GM15510 (cell line): Measurements from ENCODE around the gene OR56B4.
"Not testable (repeated sequence)": the region's sequence is repeated elsewhere in the genome, so short reads cannot be mapped to it uniquely, and the experiment has no call there.

Experiments
- POLR2A ChIP-seq: IDR thresholded peaks from 3 replicates; pipeline ENCODE4 v1.6.1; 2011; ENCODE audit warnings: borderline replicate concordance; ENCODE audit not compliant: insufficient read length; ENCODE audit errors: extremely low read depth

OR56B4 gene, protein sequence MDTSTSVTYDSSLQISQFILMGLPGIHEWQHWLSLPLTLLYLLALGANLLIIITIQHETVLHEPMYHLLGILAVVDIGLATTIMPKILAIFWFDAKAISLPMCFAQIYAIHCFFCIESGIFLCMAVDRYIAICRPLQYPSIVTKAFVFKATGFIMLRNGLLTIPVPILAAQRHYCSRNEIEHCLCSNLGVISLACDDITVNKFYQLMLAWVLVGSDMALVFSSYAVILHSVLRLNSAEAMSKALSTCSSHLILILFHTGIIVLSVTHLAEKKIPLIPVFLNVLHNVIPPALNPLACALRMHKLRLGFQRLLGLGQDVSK

DNA sequence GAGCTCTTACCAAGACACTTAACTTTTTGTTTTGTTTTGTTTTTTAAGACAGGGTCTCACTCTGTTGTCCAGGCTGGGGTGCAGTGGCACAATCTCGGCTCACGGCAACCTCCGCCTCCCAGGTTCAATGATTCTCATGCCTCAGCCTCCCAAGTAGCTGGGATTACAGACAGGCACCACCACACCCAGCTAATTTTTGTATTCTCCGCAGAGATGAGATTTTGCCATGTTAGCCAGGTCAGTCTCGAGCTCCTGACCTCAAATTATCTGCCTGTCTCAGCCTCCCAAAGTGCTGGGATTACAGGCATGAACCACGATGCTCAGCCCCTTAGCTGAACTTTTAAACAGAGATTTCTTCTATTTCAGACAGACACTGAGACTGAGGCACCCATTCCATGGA is at the start of gene OR56B4:
TSS of gene OR56B4 (plus strand) at position 301 of the 400 bp plus-strand sequence. CDS start at position 396, 95 bp downstream.
- TF ChIP-seq POLR2A, result not testable (repeated sequence)

DNA sequence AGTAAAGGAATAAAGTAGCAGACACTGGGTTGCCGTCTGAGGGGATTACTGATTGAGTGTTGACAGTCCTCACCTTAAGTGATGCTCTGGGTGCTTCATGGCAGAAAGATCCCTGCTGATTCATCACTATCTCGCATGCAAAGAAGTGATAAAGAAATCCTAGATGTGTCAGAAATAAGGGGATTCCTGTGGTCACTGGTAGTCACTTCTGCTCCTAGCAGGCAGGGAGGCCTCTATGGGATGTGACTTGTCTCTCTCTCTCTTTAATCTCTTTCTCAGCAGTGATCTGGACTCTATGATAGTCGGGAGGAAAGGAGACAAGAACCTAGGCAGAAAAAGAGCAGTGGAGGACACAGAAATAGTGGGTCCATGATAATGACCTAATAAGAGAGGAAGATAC is 46.0 kb upstream of the OR56B4 start:
- TF ChIP-seq POLR2A, result no peak

DNA sequence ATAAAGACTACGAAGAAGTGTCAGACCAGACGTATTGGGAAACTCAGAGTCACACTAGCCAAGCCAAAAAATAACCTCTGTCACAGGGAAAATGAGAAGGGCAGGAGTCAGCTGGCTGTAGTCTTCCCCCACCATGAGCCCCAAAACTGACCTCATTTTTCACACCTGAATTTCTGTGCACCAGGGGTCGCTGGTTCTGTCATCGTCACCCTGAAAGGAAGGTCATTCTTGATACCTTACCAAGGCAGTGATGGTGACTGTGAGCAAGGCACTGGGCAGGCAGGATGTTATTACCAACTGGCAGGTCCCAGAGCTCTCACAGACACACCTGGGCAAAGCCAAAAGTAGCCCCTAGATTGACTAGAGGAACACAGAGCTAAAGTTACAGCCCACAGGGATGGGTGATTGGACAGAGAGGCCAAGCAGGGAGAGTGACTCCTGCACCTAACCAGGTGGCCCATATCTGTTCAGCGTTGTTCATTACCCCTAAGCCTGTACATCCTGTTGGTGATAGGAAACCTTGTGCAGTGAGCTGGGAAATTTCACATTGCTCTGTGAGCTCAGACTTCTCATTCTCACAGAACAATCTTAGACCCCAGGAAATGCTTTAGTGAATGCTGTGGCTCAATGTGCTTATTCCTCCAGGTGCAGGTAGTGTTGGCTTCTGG is 44.7 kb upstream of the OR56B4 start:
- TF ChIP-seq POLR2A, result no peak

DNA sequence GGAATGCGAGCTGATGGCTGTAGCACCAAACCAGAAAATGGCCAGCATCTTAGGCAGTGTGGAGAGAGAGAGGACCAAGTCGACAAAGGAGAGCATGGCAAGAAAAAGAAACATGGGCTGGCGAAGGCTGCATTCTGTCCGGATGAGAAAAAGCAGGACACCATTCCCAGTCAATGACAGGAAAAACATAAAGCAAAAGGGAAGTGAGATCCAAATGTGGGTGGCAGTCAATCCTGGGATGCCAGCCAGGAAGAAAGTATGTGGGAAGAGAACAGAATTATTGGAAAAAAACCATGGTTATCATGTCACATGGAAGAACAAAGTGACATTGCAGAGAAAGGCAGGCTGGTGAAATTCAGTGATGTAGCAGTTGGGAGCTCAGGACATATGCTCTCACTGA is 40.0 kb upstream of the OR56B4 start:
- no peak for TF ChIP-seq POLR2A

DNA sequence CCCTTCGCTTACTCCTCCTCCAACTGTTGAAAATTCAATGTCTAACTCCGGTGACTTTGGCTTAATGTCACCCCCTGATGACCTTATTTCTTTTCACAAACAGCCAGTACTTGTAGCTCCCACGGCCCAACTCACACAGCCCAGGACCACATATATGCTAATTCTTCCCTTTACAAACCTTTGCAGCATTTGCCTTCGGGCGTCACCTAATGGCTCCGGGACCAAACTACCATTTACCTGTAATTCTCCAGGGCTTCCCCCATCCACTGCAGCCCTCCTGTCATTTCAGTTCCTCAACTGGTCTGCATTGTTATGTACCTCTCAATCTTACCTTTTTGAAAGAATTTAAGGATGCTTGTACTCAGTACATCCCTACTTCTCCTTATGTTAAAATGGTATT is 29.8 kb upstream of the OR56B4 start:
- no peak for TF ChIP-seq POLR2A

DNA sequence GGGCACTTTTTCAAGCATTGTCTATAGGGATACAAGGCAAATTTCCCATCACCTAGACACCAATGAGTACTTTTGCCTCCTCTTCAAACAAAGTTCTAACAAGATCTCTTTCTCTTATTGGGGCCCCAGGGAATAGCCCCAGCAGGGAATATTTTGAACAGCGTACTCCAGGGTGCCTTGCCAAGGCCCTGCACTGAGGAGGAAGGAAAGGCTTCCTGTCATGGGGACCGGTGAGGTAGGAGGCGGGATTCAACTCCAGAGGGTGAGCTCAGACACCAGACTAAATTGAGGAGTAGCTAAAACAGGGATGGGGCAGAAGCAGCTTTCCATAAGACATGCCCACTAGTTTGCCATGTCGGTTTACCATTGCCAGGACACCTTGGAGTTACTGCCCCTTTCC is 28.0 kb upstream of the OR56B4 start:
- no peak for TF ChIP-seq POLR2A

DNA sequence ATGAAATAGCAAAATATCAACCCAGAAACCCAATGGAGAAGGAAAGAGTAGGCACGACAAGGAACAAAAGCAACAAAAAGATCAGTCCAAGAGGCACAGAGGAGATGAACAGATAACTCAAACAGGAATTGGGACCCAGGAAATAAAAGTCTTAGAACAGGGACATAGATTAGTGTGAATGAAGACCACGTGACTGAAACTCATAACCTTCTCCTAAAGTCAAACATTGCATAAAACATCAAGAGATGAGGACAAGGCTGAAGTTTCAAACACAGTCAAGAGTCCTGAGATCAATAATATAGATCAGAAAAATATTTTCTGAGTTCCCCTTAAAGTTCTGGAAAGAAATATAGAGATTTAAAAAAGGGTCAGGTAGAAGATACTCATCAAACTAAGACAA is 24.4 kb upstream of the OR56B4 start:
- TF ChIP-seq POLR2A, result no peak

DNA sequence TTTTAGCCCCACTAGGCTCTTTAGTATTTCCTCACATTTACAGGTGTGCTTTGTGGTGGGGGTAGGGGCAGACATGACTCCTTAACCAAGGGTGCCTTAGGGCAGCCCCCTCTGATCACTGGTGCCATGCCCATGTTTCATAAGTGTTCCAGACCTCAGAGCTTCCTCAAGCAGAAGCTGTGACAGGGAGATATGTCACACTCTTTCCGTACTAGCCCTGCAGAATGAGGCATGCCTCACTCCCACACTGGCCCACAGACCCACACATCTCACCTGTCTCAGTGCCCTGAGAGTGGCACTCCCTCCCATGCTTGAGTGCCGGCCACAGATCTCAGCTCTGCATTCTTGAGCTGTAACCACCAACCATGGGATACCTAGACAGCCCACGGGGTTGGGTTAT is 22.9 kb upstream of the OR56B4 start:
- no peak for TF ChIP-seq POLR2A

DNA sequence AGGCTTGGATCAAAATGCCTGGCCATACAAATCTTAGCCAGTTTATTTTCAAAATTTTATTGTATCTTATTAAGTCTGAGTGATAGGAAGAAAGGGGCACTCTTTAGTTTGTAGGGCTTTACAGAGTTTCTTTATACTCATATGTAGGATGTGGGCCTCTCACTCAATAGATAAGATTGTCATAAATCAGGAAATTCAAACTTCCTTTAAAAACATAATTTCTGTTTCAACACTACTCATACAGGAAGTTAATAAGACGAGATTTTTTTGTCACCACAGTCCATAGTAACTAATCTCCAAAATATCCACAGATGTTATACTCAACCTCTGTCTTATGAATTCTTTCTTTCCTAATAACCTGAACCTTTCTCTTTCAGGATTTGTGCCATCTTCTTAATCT is 13.3 kb upstream of the OR56B4 start:
- no peak for TF ChIP-seq POLR2A

DNA sequence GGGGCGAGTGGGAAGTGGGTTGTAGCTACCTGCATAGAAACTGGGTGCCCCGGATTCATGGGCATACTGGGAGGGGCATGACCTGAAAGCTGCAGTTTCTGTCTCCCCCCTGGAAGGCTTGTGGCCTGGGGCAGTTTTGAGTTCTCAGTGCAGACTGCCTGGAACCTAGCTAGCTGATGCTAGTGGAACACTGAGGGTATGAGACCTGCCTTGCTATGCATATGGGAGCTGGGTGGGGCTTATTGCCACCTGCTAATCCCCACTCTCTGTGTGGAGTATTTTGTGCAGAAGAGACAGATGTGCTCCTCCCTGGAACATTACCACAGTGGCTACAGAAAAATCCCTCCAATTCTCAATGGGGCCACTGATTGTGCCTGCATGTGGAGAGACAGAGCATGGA is 11.7 kb upstream of the OR56B4 start:
- TF ChIP-seq POLR2A, result no peak

DNA sequence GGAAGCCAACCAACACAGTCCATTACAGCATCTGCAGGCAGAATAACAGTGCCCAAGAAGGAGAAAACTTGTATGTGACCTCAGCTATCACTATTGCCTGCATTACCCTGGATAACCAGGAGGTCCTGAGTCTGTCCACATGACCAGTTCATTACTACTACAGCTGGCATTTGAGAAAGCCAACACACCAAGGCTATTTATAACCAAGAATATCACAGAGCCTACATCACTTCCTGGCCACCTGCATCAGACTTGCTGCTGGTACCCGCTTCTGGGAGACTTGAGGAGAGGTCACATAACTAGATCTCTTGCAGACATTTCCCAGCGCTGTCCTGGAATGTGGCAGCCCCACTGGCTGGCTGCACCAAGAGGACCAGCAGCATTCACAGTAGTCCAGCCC is 11.1 kb upstream of the OR56B4 start:
- no peak for TF ChIP-seq POLR2A

DNA sequence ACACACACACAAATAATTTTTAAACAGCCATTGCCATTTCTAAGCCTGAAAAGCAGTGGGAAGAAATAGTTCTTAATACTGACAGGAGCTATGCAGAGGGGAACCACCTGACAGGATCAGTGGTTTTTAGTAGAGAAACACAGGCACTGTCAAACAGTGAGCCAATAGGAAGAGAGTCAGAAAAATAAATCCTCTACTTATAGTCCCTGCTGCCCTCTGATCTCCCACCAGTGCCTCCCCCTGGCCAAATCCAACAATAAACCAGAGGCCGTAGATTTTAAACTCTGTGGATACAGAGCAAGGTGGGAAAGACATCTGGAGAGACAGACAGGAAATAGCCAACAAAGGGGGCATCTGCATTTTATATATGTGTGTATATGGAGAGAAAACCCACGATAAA is 7.9 kb upstream of the OR56B4 start:
- no peak for TF ChIP-seq POLR2A

DNA sequence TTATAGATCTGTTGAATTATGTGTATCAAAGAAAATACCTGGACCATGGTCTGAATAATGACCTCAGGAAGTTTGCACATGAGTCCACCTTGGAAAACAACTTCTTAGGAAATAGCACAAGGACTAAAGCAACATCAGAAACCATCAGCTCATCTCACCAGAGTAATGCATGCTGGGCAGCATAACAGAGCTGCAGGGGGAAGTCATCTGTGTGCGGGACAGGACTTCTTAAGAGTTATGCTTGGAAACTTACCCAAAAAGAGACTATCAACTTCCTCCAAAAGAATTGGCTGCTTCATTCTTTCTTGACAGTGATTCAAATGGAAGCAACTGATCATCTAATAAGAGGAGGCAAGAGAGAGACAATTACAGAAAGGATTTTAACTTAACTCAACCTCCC is 2.5 kb downstream of the OR56B4 start:
- TF ChIP-seq POLR2A, result no peak

DNA sequence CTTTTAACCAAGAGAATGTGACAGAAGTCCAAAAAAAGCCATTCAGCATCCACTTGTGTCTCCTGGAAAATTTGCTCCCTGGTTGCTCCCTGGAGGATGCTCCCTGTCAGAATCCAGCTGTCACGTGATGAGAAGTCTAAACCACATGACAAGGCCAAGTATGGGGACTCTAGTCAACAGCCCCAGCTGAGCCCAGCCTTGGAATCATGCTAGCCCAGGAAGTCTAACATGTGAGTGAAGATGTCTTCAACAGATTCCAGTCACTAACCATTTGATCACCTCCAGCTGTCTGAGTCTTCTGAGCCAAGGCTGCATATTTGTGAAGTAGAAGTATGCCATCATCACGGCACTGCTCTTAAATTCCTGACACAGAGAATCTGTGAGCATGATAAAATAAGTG is 4.2 kb downstream of the OR56B4 start:
- TF ChIP-seq POLR2A, result no peak

DNA sequence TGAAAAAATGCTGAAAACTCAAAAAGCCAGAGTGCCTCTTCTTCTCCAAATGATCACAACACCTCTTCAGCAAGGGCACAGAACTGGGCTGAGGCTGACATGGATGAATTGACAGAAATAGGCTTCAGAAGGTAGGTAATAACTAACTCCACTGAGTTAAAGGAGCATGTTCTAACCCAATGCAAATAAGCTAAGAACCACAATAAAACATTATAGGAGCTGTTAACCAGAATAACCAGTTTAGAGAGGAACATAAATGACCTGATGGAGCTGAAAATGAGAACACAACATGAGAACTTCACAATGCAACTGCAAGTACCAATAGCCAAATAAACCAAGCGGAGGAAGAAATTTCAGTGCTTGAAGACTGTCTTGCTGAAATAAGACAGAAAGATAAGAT is 9.2 kb downstream of the OR56B4 start:
- no peak for TF ChIP-seq POLR2A

DNA sequence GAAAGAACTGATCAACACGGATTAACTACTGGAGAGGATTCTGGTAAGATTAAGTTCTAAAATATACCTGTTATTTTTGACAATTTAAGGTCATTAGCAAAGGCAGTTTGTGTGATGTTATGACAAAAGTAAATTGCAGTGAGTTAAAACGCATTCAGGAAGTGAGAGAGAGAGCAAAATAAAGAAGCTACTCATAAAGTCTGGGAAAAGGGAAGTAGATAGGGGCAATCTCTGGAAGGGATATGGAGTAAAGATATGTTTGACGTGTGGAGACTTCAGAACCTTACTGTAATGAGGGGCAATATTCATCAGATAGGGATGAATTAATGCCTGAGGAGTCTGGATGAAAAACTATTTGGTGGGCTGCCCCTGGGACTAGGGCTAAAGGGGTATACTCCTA is 16.8 kb downstream of the OR56B4 start:
- TF ChIP-seq POLR2A, result no peak

DNA sequence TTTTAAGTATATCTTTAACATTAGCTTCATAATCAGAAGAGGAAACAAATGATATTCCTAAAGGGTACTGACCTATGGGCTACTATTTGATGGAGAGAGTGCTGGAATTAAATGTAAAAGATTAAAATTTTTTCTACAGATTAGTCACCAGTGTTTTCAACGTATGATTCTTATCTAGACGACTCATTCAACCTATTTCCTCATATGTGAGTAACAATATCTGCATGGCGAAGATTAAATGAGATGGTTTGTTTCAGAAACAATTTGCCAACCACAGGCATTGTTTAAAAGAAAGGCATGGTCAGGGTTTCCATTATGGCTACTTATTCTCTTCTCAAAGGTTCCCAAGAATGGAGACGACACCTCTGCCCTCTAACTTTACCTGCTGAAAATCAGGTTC is 20.4 kb downstream of the OR56B4 start:
- TF ChIP-seq POLR2A, result no peak

DNA sequence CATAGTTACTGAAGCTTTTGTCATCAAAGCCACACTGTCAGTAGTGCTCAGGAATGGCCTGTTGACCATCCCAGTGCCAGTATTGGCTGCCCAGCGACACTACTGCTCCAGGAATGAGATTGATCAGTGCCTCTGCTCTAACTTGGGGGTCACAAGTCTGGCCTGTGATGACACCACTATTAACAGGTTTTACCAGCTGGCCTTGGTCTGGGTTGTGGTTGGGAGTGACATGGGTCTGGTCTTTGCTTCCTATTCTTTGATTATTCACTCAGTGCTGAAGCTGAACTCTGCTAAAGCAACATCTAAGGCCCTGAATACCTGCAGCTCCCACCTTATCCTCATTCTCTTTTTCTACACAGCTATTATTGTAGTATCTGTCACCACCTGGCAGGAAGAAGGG is 21.5 kb downstream of the OR56B4 start:
- TF ChIP-seq POLR2A, result no peak

DNA sequence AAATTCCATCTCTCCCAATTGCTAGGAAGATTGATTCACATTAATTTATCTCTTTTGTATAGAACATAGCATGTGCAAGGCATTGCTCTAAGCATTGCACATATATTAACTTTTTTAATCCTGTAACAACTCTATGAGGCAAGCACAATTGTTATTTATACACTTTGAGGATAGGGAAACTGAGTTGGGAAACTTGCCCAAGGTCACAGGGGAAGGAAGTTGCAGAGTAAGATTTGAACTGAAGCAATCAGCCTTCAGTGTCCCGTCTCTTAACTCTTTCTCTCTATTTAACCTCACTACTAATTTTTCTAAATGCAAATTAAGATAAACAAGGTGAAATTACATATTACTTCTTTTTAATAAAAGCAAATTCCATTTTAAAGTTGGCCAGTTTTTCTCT is 22.2 kb downstream of the OR56B4 start:
- no peak for TF ChIP-seq POLR2A
